ENCODE measurements around the gene ERC2. TPM values are rescaled to one million over a fixed set of nuclear protein-coding genes. Genes with fewer than 3 reads are reported as not detected.

The ERC2 gene
- total RNA-seq, 1 donor from 2014 or later, result 48.3 TPM

GRCh38 chr3:55678546-55679216, 789.6 kb downstream of the ERC2 start:
- Mint-ChIP-seq H3K4me1 (ENCODE audit: low read depth, unreplicated experiment) (no peaks in the 10 kb centered on the region), H3K27ac (ENCODE audit: unreplicated experiment) (no peak overlapping the region)

GRCh38 chr3:55676643-55677042, 791.6 kb downstream of the ERC2 start:
- Mint-ChIP-seq H3K4me3 (ENCODE audit: unreplicated experiment) (no peak overlapping the region), H3K9me3 (ENCODE audit: unreplicated experiment) (peaks cover 2% of the 10 kb centered on the region), H3K36me3 (ENCODE audit: unreplicated experiment) (peaks cover 6% of the 10 kb centered on the region), H3K27ac (ENCODE audit: unreplicated experiment) (no peak overlapping the region), H3K4me1 (ENCODE audit: low read depth, unreplicated experiment) (no peaks in the 10 kb centered on the region), H3K27me3 (ENCODE audit: unreplicated experiment) (no peaks in the 10 kb centered on the region)
- no peak for TF ChIP-seq CTCF (IDR thresholded peaks at IDR 0.05; ENCODE audit: partially characterized antibody, unreplicated experiment)
- no peak for DNase-seq

More at GRCh38 chr3:55678546-55679216, 789.6 kb downstream of the ERC2 start:
- Mint-ChIP-seq H3K4me3 (ENCODE audit: unreplicated experiment) (no peak overlapping the region), H3K27me3 (ENCODE audit: unreplicated experiment) (no peaks in the 10 kb centered on the region), H3K9me3 (ENCODE audit: unreplicated experiment) (peaks cover 2% of the 10 kb centered on the region), H3K36me3 (ENCODE audit: unreplicated experiment) (peaks cover 6% of the 10 kb centered on the region)
- TF ChIP-seq CTCF (IDR thresholded peaks at IDR 0.05; ENCODE audit: partially characterized antibody, unreplicated experiment), result no peak
- no peak for DNase-seq

GRCh38 chr3:55675478-55675877, 792.8 kb downstream of the ERC2 start:
- no peak overlapping the region for H3K27ac Mint-ChIP-seq (ENCODE audit: unreplicated experiment)
- H3K9me3 Mint-ChIP-seq (ENCODE audit: unreplicated experiment), result peaks cover 2% of the 10 kb centered on the region
- H3K4me1 Mint-ChIP-seq (ENCODE audit: low read depth, unreplicated experiment), result no peaks in the 10 kb centered on the region
- H3K27me3 Mint-ChIP-seq (ENCODE audit: unreplicated experiment), result no peaks in the 10 kb centered on the region
- DNase-seq, result no peak
- H3K36me3 Mint-ChIP-seq (ENCODE audit: unreplicated experiment), result peaks cover 6% of the 10 kb centered on the region
- TF ChIP-seq CTCF (IDR thresholded peaks at IDR 0.05; ENCODE audit: partially characterized antibody, unreplicated experiment), result no peak
- no peak overlapping the region for H3K4me3 Mint-ChIP-seq (ENCODE audit: unreplicated experiment)

GRCh38 chr3:55673764-55674163, 794.5 kb downstream of the ERC2 start:
- Mint-ChIP-seq H3K27me3 (ENCODE audit: unreplicated experiment) (no peaks in the 10 kb centered on the region), H3K4me3 (ENCODE audit: unreplicated experiment) (no peak overlapping the region), H3K36me3 (ENCODE audit: unreplicated experiment) (peaks cover under 1% of the 10 kb centered on the region), H3K4me1 (ENCODE audit: low read depth, unreplicated experiment) (no peaks in the 10 kb centered on the region), H3K27ac (ENCODE audit: unreplicated experiment) (no peak overlapping the region), H3K9me3 (ENCODE audit: unreplicated experiment) (peaks cover 2% of the 10 kb centered on the region)
- no peak for TF ChIP-seq CTCF (IDR thresholded peaks at IDR 0.05; ENCODE audit: partially characterized antibody, unreplicated experiment)
- no peak for DNase-seq

GRCh38 chr3:55669133-55669532, 799.1 kb downstream of the ERC2 start:
- Mint-ChIP-seq H3K36me3 (ENCODE audit: unreplicated experiment) (peaks cover 5% of the 10 kb centered on the region), H3K4me1 (ENCODE audit: low read depth, unreplicated experiment) (no peaks in the 10 kb centered on the region), H3K27ac (ENCODE audit: unreplicated experiment) (no peak overlapping the region), H3K9me3 (ENCODE audit: unreplicated experiment) (no peaks in the 10 kb centered on the region), H3K4me3 (ENCODE audit: unreplicated experiment) (no peak overlapping the region), H3K27me3 (ENCODE audit: unreplicated experiment) (no peaks in the 10 kb centered on the region)
- TF ChIP-seq CTCF (IDR thresholded peaks at IDR 0.05; ENCODE audit: partially characterized antibody, unreplicated experiment), result no peak
- no peak for DNase-seq
